PC-9 (cell line): ENCODE data around the gene CITED1.

Source experiments
- CTCF ChIP-seq: fragments of 200-600 bp; sonication (generic); conservative IDR thresholded peaks from 2 replicates; pipeline ENCODE4 v1.6.1; 2017; ENCODE audit warnings: mixed run types, antibody characterized with exemption, mild to moderate bottlenecking, moderate library complexity
- EZH2 ChIP-seq: fragments of 200-600 bp; sonication (generic); IDR thresholded peaks from 2 replicates; pipeline ENCODE4 v1.8.0; 2017; ENCODE audit warnings: antibody characterized with exemption, low read depth

DNA sequence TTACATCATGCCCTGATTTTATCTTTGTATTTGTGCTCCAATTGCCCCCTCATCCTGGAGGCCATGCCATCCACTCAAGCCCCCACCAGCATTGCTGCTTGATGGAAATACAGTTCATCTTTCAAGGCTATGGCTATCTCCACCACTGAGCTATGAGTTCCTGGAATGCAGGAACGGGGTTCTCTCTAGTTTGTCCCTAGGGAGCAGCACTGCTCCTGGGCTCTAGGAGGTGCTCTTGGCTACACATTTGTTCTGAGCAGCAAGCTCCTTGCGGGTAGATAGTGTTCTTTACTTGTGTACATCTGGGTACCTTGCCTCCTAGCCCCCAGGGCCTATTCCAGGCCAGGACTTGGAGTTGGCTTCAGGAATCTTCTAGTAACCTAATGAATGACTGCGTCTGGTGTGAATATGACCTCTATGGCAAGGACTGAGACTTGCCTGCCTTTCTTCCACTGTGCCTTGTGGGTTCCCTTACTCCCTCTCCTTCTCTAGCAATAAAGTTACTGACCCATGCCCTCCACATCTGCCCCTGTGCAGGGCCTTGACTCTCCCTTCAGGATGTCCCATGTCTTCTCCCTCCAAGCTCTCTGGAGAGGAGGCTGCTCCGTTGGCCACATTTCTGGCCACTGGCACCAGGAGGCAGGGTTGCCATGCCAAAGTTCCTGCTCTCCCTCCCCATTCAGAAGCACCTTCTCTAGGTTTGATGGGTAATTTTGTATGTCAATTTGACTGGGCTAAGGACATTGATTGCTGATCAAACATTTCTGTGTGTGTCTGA, 7.6 kb downstream of the CITED1 start:
- TF ChIP-seq CTCF (no peak; the same call in 1 of the 2 replicates), EZH2 (no peak)
